Measurements from ENCODE around the gene JCHAIN. TPM values are rescaled to one million over a fixed set of nuclear protein-coding genes. Genes with fewer than 3 reads are reported as not detected.

Gene JCHAIN
- total and polyA plus RNA-seq, 9 of the 15 experiments (the other 6 are each of a cell fraction or from before 2014, with no cell fraction given) = 0.04 to 0.68 (median 0.26) TPM; not detected in 5

DNA sequence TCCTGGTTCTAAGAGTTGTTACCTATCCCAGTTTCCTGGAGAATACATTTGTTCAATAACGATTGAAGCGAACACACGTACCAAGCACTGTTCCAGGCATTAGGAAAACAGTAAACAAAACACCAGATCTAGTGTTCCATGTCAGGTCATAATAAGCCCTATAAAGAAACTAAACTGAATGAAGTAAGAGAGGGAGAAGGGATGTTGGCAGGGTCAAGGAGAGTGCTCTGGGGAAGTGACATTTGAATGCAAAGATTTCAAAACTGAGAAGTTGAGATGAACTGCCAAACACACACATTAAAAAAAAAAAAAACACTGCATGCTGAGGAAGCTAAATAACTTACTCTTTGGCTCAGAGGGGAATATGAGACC lies 52.1 kb downstream of the JCHAIN start:
- 34% methylated on average over 3 of the region's 3 CpGs for WGBS (ENCODE audit: insufficient coverage, low coverage, missing lambda C conversion rate)
- Histone ChIP-seq H3K9me3 (replicated peaks; ENCODE audit: control insufficient read depth, insufficient read depth, low read depth, low read length) (no peaks in the 10 kb centered on the region), H3K79me2 (ENCODE audit: control insufficient read depth, insufficient read depth, low read length) (no peaks in the 10 kb centered on the region), H3K4me2 (ENCODE audit: insufficient read depth, low read length) (peak overlapping the region; percentile 20; the same call in 1 of the 2 replicates), H2AFZ (ENCODE audit: low read depth, low read length) (peak overlapping the region; percentile 72), H3K27ac (ENCODE audit: extremely low read depth, low read depth, low read length) (no peak overlapping the region), H3K9me1 (ENCODE audit: control insufficient read depth, insufficient read depth, low read length) (no peaks in the 10 kb centered on the region), H3K9ac (ENCODE audit: insufficient read depth in 1 of 2, low read depth in 2 of 2, low read length in 2 of 2) (no peak overlapping the region), H3K36me3 (ENCODE audit: control insufficient read depth, insufficient read depth, low read length) (no peaks in the 10 kb centered on the region), H3K27me3 (ENCODE audit: control insufficient read depth in 2 of 2, insufficient read depth in 2 of 2, low read length in 2 of 2) (no peaks in the 10 kb centered on the region; a peak in 1 of 5 replicates), H3K4me3 (no peak overlapping the region), H3K4me1 (replicated peaks in 1 of 2; ENCODE audit: control insufficient read depth in 2 of 2, insufficient read depth in 2 of 2, low read length in 2 of 2) (peaks cover 0 to 4% of the 10 kb centered on the region in 2 experiments; a peak in 1 of 5 replicates), H4K20me1 (replicated peaks; ENCODE audit: control insufficient read depth, insufficient read depth, low read length) (no peaks in the 10 kb centered on the region)
- ATAC-seq (peak; percentile 35; the same call in 2 of the 3 replicates), FAIRE-seq (no peak), DNase-seq (ENCODE audit: extremely low read depth in 1 of 4, low spot score in 3 of 4) (no peak)
- intact Hi-C loops (cut with micrococcal nuclease) = no loop called here
- POLR2A ChIA-PET = interaction anchor here (1.2 to 1.3 kb wide), 2 partner anchors 8 to 20 kb away, joined by 3 to 4 read pairs; no protein-coding TSS in a partner anchor
- BruUV-seq (replicated peaks) = no TSS peak
- TF ChIP-seq LCOR (CRISPR knock-in tag; IDR thresholded peaks at IDR 0.05) (no peak), POLR2G (IDR thresholded peaks at IDR 0.05; ENCODE audit: low read depth, low read length) (no peak)
- in situ Hi-C loops (cut with MboI) = loop anchor here (25.0 kb wide), 1 partner anchor 1098 kb away; no protein-coding TSS in a partner anchor
- CTCF ChIA-PET (ENCODE audit: low intra/inter-chr PET ratio) = no interaction called here

- 0 out of 4 replicates have a peak overlapping the region, but pooled peaks of 1 of the 2 experiments have one; percentile 10 for H3K9ac ChIP-seq (ENCODE audit: insufficient read depth in 1 of 2, low read depth in 2 of 2, low read length in 2 of 2)
- intact Hi-C loops (cut with micrococcal nuclease) (no loop called here), in situ Hi-C loops (cut with MboI) (loop anchor here (25.0 kb wide), 1 partner anchor 1099 kb away; no protein-coding TSS in a partner anchor)
- H2AFZ ChIP-seq (ENCODE audit: low read depth, low read length) = peak overlapping the region; percentile 72
- H3K27ac ChIP-seq (ENCODE audit: extremely low read depth, low read depth, low read length) = no peak overlapping the region
- 10% methylated on average over 9 of the region's 9 CpGs for WGBS (ENCODE audit: insufficient coverage, low coverage, missing lambda C conversion rate)
- H3K9me3 ChIP-seq (replicated peaks; ENCODE audit: control insufficient read depth, insufficient read depth, low read depth, low read length) = no peaks in the 10 kb centered on the region
- no peaks in the 10 kb centered on the region for H3K9me1 ChIP-seq (ENCODE audit: control insufficient read depth, insufficient read depth, low read length)
- no peaks in the 10 kb centered on the region for H4K20me1 ChIP-seq (replicated peaks; ENCODE audit: control insufficient read depth, insufficient read depth, low read length)
- H3K4me2 ChIP-seq (ENCODE audit: insufficient read depth, low read length) = peak overlapping the region; percentile 20; the same call in 1 of the 2 replicates
- peak; percentile 61 for ATAC-seq
- H3K4me1 ChIP-seq (replicated peaks in 1 of 2; ENCODE audit: control insufficient read depth in 2 of 2, insufficient read depth in 2 of 2, low read length in 2 of 2) = peaks cover 0 to 6% of the 10 kb centered on the region in 2 experiments; a peak in 2 of 5 replicates
- BruUV-seq (replicated peaks) = no TSS peak
- no peak for TF ChIP-seq ZNF717 (CRISPR knock-in tag; IDR thresholded peaks at IDR 0.05)
- TF ChIP-seq, protein P1, sequence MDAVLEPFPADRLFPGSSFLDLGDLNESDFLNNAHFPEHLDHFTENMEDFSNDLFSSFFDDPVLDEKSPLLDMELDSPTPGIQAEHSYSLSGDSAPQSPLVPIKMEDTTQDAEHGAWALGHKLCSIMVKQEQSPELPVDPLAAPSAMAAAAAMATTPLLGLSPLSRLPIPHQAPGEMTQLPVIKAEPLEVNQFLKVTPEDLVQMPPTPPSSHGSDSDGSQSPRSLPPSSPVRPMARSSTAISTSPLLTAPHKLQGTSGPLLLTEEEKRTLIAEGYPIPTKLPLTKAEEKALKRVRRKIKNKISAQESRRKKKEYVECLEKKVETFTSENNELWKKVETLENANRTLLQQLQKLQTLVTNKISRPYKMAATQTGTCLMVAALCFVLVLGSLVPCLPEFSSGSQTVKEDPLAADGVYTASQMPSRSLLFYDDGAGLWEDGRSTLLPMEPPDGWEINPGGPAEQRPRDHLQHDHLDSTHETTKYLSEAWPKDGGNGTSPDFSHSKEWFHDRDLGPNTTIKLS (IDR thresholded peaks at IDR 0.05; ENCODE audit: borderline replicate concordance, low read depth) = no peak
- TF ChIP-seq C11orf30 (IDR thresholded peaks at IDR 0.05; ENCODE audit: low read depth) = peak; percentile 72
- no peak for TF ChIP-seq CREBBP (IDR thresholded peaks at IDR 0.05; ENCODE audit: low read depth, low read length)
- TF ChIP-seq MAFF (IDR thresholded peaks at IDR 0.05; ENCODE audit: low read length) = peak; percentile 38; the same call in 1 of the 2 replicates
- TF ChIP-seq MAFG (tag; conservative IDR thresholded peaks at IDR 0.05) = peak; percentile 84
- peak; percentile 75 for TF ChIP-seq ZNF316 (IDR thresholded peaks at IDR 0.05)
- no peaks in the 10 kb centered on the region for H3K79me2 ChIP-seq (ENCODE audit: control insufficient read depth, insufficient read depth, low read length)
- H3K36me3 ChIP-seq (ENCODE audit: control insufficient read depth, insufficient read depth, low read length) = no peaks in the 10 kb centered on the region
- H3K4me3 ChIP-seq = no peak overlapping the region
- H3K27me3 ChIP-seq (ENCODE audit: control insufficient read depth in 2 of 2, insufficient read depth in 2 of 2, low read length in 2 of 2) = no peaks in the 10 kb centered on the region; a peak in 1 of 5 replicates
- POLR2A ChIA-PET = interaction anchor here (1.2 kb wide), 1 partner anchor 21 kb away, joined by 4 read pairs; no protein-coding TSS in a partner anchor
- CTCF ChIA-PET (ENCODE audit: low intra/inter-chr PET ratio) = no interaction called here
- DNase-seq (ENCODE audit: extremely low read depth in 1 of 4, low spot score in 3 of 4) = peak in 1 of 4 experiments; percentile 30
- FAIRE-seq = no peak
Measured at GRCh38 chr4:70613306-70614183, 52.8 kb downstream of the JCHAIN start.
